IPS-NIHi7 (cell line): Measurements from ENCODE around the gene TAMALIN.

ENCODE experiments used
- DNase-seq: peaks from one replicate; pipeline ENCODE4 v3.0.0; 2012; ENCODE audit warnings: mixed read lengths; ENCODE audit errors: extremely low spot score

TAMALIN gene

GRCh38 chr12:52037248-52037861 is 30.6 kb downstream of the TAMALIN start:
- peak; percentile 49 for DNase-seq

- no peak for DNase-seq
These were observed 31.7 kb downstream of the TAMALIN start for GRCh38 chr12:52038447-52038846.

GRCh38 chr12:52041035-52041434 is 34.3 kb downstream of the TAMALIN start:
- no peak for DNase-seq

DNA sequence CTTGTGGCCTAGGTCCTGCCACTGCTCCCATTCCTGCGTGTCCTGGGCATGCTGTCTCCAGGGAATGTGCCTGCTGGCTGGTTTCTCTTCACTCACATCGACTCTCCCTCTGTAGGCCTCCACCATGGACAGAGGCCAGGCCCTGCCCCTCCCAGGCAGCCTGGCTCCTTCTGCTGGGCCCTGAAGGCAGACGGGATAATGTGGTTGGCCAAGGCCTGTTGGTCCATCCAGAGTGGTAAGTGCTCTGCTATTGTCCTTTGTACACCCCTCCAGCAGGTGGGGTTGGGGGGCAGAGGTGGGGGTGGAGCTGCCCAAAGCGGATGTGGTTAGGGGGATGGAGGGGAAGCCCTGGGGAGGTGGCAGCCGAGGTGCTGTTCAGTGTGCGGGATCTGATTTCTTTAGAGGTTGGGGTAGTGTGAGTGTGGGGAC is 35.0 kb downstream of the TAMALIN start:
- peak; percentile 51 for DNase-seq

- DNase-seq, result no peak
These were observed 36.1 kb downstream of the TAMALIN start for GRCh38 chr12:52042706-52043385.

GRCh38 chr12:52043386-52044212 is 36.9 kb downstream of the TAMALIN start:
- no peak for DNase-seq

- DNase-seq, result no peak
These were observed 37.7 kb downstream of the TAMALIN start for GRCh38 chr12:52044292-52044983.

DNA sequence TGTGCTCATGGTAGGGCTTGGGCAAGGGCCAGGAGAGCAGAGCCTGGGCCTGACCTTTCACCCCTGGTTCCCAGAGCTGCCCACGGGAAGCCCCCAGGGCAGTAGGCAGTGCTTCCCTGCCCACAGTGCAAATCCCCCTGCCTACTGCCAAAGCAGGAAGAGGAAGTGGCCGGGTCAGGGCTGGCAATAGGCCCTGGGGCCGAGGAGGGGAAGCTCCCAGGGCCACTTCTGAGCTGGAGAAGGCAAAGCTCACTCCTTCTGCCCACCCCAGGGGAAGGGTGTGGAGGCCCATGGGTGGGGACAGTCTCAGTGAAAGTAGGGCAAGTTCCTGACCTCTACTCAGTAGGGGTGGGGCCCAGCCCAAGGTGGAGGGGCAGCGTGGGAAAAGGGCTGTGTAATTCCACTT is 39.1 kb downstream of the TAMALIN start:
- DNase-seq, result no peak

DNA sequence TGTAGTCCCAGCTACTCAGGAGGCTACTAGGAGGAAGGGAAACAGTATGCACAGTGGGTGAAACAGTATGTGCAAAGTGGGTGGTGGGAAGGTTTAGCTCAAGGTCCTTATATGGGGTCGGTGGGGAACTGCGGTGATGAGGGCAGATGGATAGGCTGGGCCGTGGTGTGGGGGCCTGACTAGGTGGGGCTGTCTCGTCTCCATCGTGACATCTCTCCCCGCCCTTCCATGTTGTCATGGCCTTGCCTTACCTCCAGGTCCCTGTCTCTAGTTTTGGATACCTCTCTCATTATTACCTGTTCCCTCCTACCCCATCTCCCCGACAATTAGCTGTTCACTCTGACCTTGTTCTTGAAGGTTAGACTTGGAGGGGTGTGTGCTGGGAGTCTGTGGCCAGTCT is 40.1 kb downstream of the TAMALIN start:
- no peak for DNase-seq

DNA sequence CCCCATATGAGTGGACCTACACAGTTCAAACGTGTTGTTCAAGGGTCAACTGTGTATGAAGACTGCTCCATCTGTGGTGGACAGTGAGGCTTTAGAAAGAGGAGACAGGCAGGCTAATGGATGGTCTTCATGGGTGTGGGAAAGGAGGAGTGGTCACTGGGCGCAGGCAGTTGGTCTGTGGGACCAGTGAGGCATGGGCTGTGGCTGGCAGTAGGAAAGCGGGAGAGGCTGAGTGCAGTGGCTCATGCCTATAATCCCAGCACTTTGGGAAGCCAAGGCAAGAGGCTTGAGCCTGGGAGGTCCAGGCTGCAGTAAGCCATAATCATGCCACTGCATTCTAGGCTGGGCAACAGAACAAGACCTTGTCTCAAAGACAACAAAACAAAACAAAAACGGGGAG is 42.5 kb downstream of the TAMALIN start:
- no peak for DNase-seq

GRCh38 chr12:52049688-52050087 is 42.9 kb downstream of the TAMALIN start:
- DNase-seq, result no peak

DNA sequence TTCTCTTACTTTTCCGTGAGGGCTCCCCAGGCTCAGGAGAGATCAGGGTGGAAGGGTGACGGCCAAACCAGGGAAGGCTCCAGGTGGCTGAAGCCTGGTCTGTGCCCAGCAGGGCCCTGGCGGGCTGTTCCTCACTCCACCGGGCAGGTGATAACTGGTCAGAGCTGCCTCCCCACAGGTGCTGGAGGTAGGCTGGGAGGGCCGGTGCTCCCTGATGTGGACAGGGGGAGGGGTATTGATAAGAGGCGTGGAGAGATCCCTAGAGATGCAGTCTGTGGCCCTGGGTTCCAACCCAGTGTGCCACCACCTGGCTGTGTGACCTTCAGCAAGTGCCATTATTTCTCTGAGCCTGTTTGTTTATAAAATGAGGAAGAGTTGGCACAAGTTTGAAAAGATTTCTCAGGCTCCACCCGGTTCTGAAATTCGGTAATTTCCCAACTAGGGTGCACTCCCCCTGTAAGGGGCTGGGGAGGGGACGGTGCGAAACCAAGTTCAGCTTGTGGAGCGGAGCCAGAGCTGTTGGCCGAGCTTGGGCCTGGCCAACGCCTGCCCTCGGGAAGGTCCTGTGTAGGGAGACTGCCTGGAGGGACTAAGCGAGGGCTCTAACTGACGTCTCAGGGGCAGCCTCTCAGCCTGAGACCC is 43.5 kb downstream of the TAMALIN start:
- DNase-seq, result peak; percentile 64

DNA sequence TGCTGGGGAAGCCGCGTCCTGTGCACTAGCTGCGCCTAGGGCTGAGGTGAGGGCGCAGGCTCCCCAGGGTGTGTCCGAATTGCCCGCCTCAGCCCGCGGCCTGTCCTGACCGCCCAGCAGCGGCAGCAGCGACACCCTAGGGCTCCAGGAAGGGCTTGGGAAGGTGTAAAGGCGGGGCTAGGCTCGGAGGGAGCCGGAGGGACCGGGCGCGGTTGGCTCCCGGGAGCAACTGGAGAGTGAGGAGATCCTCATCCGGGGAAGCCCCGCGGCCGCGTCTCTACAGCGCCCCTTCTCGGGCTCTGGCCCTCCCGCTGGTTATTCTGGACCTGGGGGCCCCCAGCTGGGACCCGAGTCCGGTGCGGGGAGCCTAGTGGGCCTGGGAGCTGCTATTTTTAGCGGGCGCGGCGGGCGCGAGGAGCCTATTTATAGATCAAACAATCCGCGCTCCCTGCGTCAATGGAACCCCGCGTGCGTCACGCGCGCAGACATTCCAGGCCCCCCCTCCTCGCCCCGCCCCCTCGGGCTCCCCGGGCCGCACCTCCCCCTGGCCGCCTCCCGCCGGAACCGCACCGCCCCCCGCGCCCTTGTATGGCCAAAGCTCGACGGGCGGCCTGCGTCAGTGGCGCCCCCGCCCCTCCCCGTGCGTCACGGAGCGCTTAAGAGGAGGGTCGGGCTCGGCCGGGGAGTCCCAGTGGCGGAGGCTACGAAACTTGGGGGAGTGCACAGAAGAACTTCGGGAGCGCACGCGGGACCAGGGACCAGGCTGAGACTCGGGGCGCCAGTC is 44.2 kb downstream of the TAMALIN start, which contains the start of gene NR4A1:
Gene NR4A1 (plus strand): TSS at position 685 of the 784 bp plus-strand sequence. CDS start 2,887 bp downstream, outside the sequence.
- DNase-seq, result peak; percentile 93

- no peak for DNase-seq
These were observed 45.9 kb downstream of the TAMALIN start for GRCh38 chr12:52052468-52053186.

DNA sequence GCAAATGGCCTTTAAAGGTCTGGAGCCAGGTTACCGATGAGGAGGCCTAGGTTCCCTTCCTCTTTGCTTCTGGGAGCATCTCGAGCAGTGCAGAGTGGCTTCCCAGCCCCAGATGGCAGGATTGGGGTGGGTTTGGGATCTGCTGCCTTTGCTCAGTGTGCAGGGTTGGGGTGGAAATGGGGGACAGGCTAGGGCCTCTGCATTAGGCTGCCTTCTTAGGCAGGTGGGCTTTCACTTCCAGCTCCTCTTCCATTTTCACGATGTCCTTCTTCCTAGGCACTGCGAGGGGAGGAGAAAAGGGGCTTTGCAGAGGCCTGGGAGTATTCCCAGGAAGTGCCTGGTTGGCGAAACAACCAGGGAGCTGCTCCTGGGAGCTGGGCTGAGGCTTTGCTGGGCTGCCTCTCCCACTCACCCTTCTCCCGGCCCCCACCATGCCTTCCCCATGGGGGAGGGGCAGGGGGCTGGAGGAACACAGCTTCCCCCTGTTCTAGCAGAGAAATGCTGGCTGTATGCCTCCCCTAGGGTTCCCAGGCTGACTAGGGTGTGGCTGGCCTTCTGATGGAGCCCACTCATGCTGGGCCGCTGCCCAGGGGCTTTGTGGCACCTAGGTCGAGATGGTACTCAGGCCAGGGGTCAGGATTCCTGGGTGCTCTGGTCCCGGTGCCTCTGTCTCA is 46.9 kb downstream of the TAMALIN start:
- no peak for DNase-seq

DNA sequence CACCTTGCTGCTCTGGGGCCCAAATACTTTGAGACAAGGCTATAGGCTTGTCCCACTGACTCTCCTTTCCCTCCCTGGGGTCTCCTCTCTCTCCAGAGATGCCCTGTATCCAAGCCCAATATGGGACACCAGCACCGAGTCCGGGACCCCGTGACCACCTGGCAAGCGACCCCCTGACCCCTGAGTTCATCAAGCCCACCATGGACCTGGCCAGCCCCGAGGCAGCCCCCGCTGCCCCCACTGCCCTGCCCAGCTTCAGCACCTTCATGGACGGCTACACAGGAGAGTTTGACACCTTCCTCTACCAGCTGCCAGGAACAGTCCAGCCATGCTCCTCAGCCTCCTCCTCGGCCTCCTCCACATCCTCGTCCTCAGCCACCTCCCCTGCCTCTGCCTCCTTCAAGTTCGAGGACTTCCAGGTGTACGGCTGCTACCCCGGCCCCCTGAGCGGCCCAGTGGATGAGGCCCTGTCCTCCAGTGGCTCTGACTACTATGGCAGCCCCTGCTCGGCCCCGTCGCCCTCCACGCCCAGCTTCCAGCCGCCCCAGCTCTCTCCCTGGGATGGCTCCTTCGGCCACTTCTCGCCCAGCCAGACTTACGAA is 47.6 kb downstream of the TAMALIN start:
- no peak for DNase-seq

- no peak for DNase-seq
These were observed 48.3 kb downstream of the TAMALIN start for GRCh38 chr12:52054833-52055730.
